K562 (cell line): ENCODE measurements around the gene ARHGAP33. TPM values are rescaled to one million over a fixed set of nuclear protein-coding genes. Genes with fewer than 3 reads are reported as not detected.

Source experiments
- ATAC-seq: fragments of 200-7000 bp; cut with Tn5 transposase; 3 replicates; pipeline ENCODE4 v1.9.1; 2020; ENCODE audit warnings: moderate library complexity
- BruUV-seq: library from RNA; stranded (reverse); fragments of 400-500 nt; replicated peaks from 2 replicates; lab custom pipeline; 2021; lab: Mats Ljungman, UMichigan
- CTCF ChIA-PET: fragments of 300-600 bp; formaldehyde crosslinking; extraction: SDS; loops from one replicate; lab custom pipeline; 2021; ENCODE audit warnings: low intra/inter-chr PET ratio; lab: Yijun Ruan, JAX
- POLR2A ChIA-PET: fragments of 300-600, 350-650 bp; sonication (Branson Sonifier 250); formaldehyde crosslinking; extraction: SDS; loops from one replicate; lab custom pipeline; 2021; ENCODE audit warnings: antibody characterized with exemption, inconsistent platforms; lab: Yijun Ruan, JAX
- DNase-seq, 4 experiments: peaks; one replicate each; pipeline versions ENCODE4 v3.0.0 to v3.0.0-alpha.2; 2011 to 2018; ENCODE audit warnings: low spot score in 3 of 4, mixed read lengths in 3 of 4; ENCODE audit errors: extremely low read depth in 1 of 4
- FAIRE-seq: peaks from 2 replicates; lab custom pipeline; 2011; peaks lifted over from hg19 to GRCh38; lab: Jason Lieb, UNC
- H2AFZ ChIP-seq: 2 replicates; pipeline ENCODE4 v1.6.0; 2011; ENCODE audit warnings: low read depth, low read length, control low read depth, inconsistent platforms
- H3K27ac ChIP-seq: fragments of 200-600 bp; 3 replicates; pipeline ENCODE4 v1.8.0; 2011; ENCODE audit warnings: low read depth, mild to moderate bottlenecking, control low read depth, inconsistent platforms, low read length, moderate library complexity, mixed read lengths; ENCODE audit errors: extremely low read depth
- H3K27me3 ChIP-seq, 2 experiments: fragments of 300-600 bp in 1 of 2; 2 replicates in 1 of 2; 3 replicates in 1 of 2; pipeline versions ENCODE4 v1.6.0 to v1.8.0; 2011; ENCODE audit warnings: inconsistent platforms in 2 of 2, low read length in 2 of 2, mild to moderate bottlenecking in 1 of 2, mixed read lengths in 1 of 2, moderate library complexity in 1 of 2; ENCODE audit not compliant: control insufficient read depth in 2 of 2, insufficient read depth in 2 of 2
- H3K36me3 ChIP-seq: fragments of 300-600 bp; 3 replicates; pipeline ENCODE4 v1.8.0; 2011; ENCODE audit warnings: mild to moderate bottlenecking, low read length, inconsistent platforms; ENCODE audit not compliant: control insufficient read depth, insufficient read depth
- H3K4me1 ChIP-seq, 2 experiments: fragments of 200-600 bp in 1 of 2; replicated peaks in 1 of 2; 2 replicates in 1 of 2; 3 replicates in 1 of 2; pipeline versions ENCODE4 v1.5.1 to v1.8.0; 2011; ENCODE audit warnings: inconsistent platforms in 2 of 2, low read length in 2 of 2, mild to moderate bottlenecking in 1 of 2, mixed read lengths in 1 of 2, moderate library complexity in 1 of 2; ENCODE audit not compliant: control insufficient read depth in 2 of 2, insufficient read depth in 2 of 2
- H3K4me2 ChIP-seq: 2 replicates; pipeline ENCODE4 v1.6.1; 2011; ENCODE audit warnings: low read length, control low read depth, inconsistent platforms, mixed read lengths; ENCODE audit not compliant: insufficient read depth
- H3K4me3 ChIP-seq: fragments of 200-600 bp; sonication (generic), shearing (Covaris generic); 2 replicates; pipeline ENCODE4 v1.5.1; 2016; ENCODE audit warnings: control low read depth, inconsistent platforms
- H3K79me2 ChIP-seq: fragments of 200-600 bp; 3 replicates; pipeline ENCODE4 v1.8.0; 2011; ENCODE audit warnings: low read length, inconsistent platforms; ENCODE audit not compliant: control insufficient read depth, insufficient read depth
- H3K9ac ChIP-seq, 2 experiments: 2 replicates each; pipeline versions ENCODE4 v1.6.0 to v1.6.1; 2011; ENCODE audit warnings: low read depth in 2 of 2, low read length in 2 of 2, control low read depth in 1 of 2, inconsistent platforms in 1 of 2, mild to moderate bottlenecking in 1 of 2, mixed read lengths in 1 of 2; ENCODE audit not compliant: insufficient read depth in 1 of 2
- H3K9me1 ChIP-seq: one replicate; pipeline ENCODE4 v1.6.0; 2011; ENCODE audit warnings: inconsistent platforms, mild to moderate bottlenecking, low read length, moderate library complexity; ENCODE audit not compliant: control insufficient read depth, insufficient read depth
- H3K9me3 ChIP-seq: replicated peaks from 2 replicates; pipeline ENCODE4 v1.5.1; 2011; ENCODE audit warnings: low read depth, low read length, inconsistent platforms; ENCODE audit not compliant: control insufficient read depth, insufficient read depth
- H4K20me1 ChIP-seq: replicated peaks from 2 replicates; pipeline ENCODE4 v1.6.1; 2011; ENCODE audit warnings: low read length, inconsistent platforms, mixed read lengths; ENCODE audit not compliant: control insufficient read depth, insufficient read depth
- ARID4B ChIP-seq: sonication (generic); formaldehyde crosslinking; IDR thresholded peaks from 2 replicates; pipeline ENCODE4 v1.8.0; 2022; ENCODE audit warnings: mild to moderate bottlenecking, missing genetic modification reagents
- CXXC5 ChIP-seq: fragments of 250-450 bp; sonication (Bioruptor Pico); IDR thresholded peaks from 2 replicates; pipeline ENCODE4 v1.8.0; 2022; ENCODE audit warnings: inconsistent platforms, mild to moderate bottlenecking, moderate library complexity
- FOXP4 ChIP-seq: sonication (generic); formaldehyde crosslinking; IDR thresholded peaks from 2 replicates; pipeline ENCODE4 v1.8.0; 2022; ENCODE audit warnings: mild to moderate bottlenecking, missing genetic modification reagents, borderline replicate concordance
- KAT7 ChIP-seq: sonication (generic); formaldehyde crosslinking; IDR thresholded peaks from 2 replicates; pipeline ENCODE4 v1.8.0; 2022; ENCODE audit warnings: missing genetic modification reagents, mild to moderate bottlenecking, borderline replicate concordance
- NCOR1 ChIP-seq: fragments of 450-650 bp; IDR thresholded peaks from 2 replicates; pipeline ENCODE4 v1.6.1; 2016; ENCODE audit warnings: mild to moderate bottlenecking, moderate library complexity
- RBFOX2 ChIP-seq: fragments of 200-400 bp; formaldehyde crosslinking; IDR thresholded peaks from 2 replicates; pipeline ENCODE4 v1.6.1; 2017; ENCODE audit warnings: low read depth, mild to moderate bottlenecking, low read length, moderate library complexity
- SIX5 ChIP-seq, 2 experiments: IDR thresholded peaks; 2 replicates each; pipeline ENCODE4 v1.6.1; 2011; ENCODE audit warnings: low read length in 2 of 2, borderline replicate concordance in 1 of 2, low read depth in 1 of 2, mild to moderate bottlenecking in 1 of 2, moderate library complexity in 1 of 2; ENCODE audit not compliant: insufficient read depth in 1 of 2
- SRSF7 ChIP-seq: fragments of 200-400 bp; formaldehyde crosslinking; optimal IDR thresholded peaks from 2 replicates; pipeline ENCODE3; 2017; ENCODE audit warnings: mild to moderate bottlenecking, low read depth, low read length
- TFAM ChIP-seq: fragments of 250-450 bp; sonication (Bioruptor Pico); conservative IDR thresholded peaks from 2 replicates; pipeline ENCODE4 v1.5.0; 2021; ENCODE audit warnings: mild to moderate bottlenecking, moderate library complexity
- ZKSCAN8 ChIP-seq: fragments of 200-800 bp; sonication (Bioruptor generic); IDR thresholded peaks from 2 replicates; pipeline ENCODE4 v1.6.1; 2016; ENCODE audit warnings: missing genetic modification characterization, missing compliant biosample characterization
- ZNF780A ChIP-seq: fragments of 250-450 bp; sonication (Bioruptor Pico); IDR thresholded peaks from 2 replicates; pipeline ENCODE4 v1.5.0; 2021; ENCODE audit warnings: mild to moderate bottlenecking
- WGBS: fragments of 100-300 bp; shearing (Covaris generic); methylation state at CpG from one replicate; pipeline ENCODE4 v1.1.6; 2016; ENCODE audit warnings: low coverage, mixed read lengths; ENCODE audit not compliant: insufficient coverage; ENCODE audit errors: missing lambda C conversion rate; 5-methylcytosine and 5-hydroxymethylcytosine counted together
- in situ Hi-C: fragments of 300-500 bp; cut with MboI; formaldehyde crosslinking; loops from 4 replicates; pipeline ENCODE4 v1.15.0; 2018; ENCODE audit warnings: inconsistent platforms, mixed read lengths
- intact Hi-C: fragments of 100-400 bp; cut with micrococcal nuclease; formaldehyde crosslinking; loops from 2 replicates; pipeline ENCODE4 v1.14.2; 2022
- polyA plus RNA-seq, 8 experiments: library from polyadenylated mRNA; depleted of rRNA in 4 of 8; stranded (reverse) in 5 of 8; unstranded in 3 of 8; fragments of >200 nt; fragmentation: Nextera tagmentation in 2 of 8; fragmentation: Illumina TruSeq in 1 of 8; extraction: Ambion mirVana in 2 of 8; extraction: Trizol in 1 of 8; gene quantifications; 2 replicates each; pipeline versions ENCODE4 v1.2.1 to v1.2.3, GENCODE V29; 2011 to 2014; ENCODE audit warnings: inconsistent platforms in 1 of 8, missing spikeins in 1 of 8
- total RNA-seq, 7 experiments: library from RNA; depleted of rRNA in 6 of 7; stranded (reverse); fragments of >200 nt in 6 of 7; fragmentation: Illumina TruSeq in 2 of 7; extraction: Trizol in 2 of 7; gene quantifications; 2 replicates each; pipeline versions ENCODE4 v1.2.1 to v1.2.3, GENCODE V29; 2011 to 2021; ENCODE audit warnings: low replicate concordance in 1 of 7
- TF ChIP-seq, protein P1 (sequence below), 2 experiments: fragments of 450-650 bp in 1 of 2; sonication (generic) in 1 of 2; formaldehyde crosslinking; conservative IDR thresholded peaks; 2 replicates each; pipeline versions ENCODE4 v1.4.0 to v1.8.1; 2020 to 2022; ENCODE audit warnings: mild to moderate bottlenecking in 1 of 2, missing genetic modification reagents in 1 of 2

The ARHGAP33 gene
- total and polyA plus RNA-seq, 9 of the 15 experiments (the other 6 are each of a cell fraction or from before 2014, with no cell fraction given): 0.06 to 26.6 (median 1.6) TPM; not detected in 1

DNA sequence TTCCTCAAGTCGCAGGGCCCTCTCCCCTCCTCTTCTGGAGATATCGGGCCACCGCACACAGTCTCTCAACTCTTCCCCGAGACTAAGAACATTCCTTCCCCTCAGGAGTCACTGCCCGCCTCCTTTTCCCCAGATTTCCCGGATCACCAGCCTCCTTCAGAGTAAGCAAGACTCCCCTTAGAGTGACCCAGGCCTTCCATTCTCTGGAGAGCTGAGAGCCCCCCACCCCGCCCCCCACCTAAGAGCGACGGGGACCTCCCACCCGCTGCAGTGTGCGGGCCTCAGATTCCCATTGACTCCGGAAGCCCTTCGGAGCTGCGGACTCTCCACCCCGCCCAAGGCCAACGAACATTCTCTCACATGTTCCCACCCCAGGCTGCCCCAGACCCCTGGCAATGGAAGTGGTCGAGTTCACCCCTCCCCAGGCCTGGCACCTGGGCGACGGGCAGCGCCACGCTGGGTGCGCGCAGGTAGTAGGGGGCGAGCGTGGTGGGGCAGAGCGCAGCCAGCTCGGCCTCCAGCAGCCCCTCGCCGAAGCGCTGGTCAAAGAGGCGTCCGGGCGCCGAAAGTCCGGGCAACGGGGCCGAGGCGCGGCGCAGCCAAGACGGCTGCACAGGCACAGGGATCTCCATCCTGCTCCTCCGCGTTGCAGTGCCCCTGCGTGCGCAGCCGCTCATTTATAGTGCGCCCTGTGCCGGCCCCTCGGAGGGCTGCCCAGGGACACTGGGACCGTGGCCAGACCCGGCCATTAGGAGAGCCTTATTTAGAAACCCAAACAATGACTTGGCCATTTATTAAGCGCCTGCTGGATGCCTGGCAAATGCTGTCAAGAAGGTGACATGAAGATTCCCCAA is 18.8 kb upstream of the ARHGAP33 start, which contains the start of gene HSPB6:
Gene HSPB6 (minus strand): TSS at position 653 of the 854 bp plus-strand sequence. CDS start 21 bp downstream, at position 632.
- peak within 1 kb of the TSS; percentile 80 for H3K4me3 ChIP-seq
- in situ Hi-C loops: no loop called here
- peak within 1 kb of the TSS; percentile 83 for H3K27ac ChIP-seq
- H4K20me1 ChIP-seq: no peaks in the 10 kb centered on the region; the same call in 1 of the 2 replicates
- BruUV-seq: no TSS peak
- POLR2A ChIA-PET: interaction anchor here (0.5 to 2.2 kb wide), 4 partner anchors 9 to 784 kb away, joined by 3 to 12 read pairs (median 4); partner anchors contain the start of gene LIN37
- H3K79me2 ChIP-seq: peaks cover 17% of the 10 kb centered on the region
- H3K4me2 ChIP-seq: peak within 1 kb of the TSS; percentile 67
- peaks cover 13 to 41% of the 10 kb centered on the region in 2 experiments for H3K4me1 ChIP-seq
- FAIRE-seq (no peak), ATAC-seq (no peak), DNase-seq (no peak)
- no peaks in the 10 kb centered on the region for H3K9me1 ChIP-seq
- peak within 1 kb of the TSS; percentile 73 to 93 for H3K9ac ChIP-seq
- no peaks in the 10 kb centered on the region; the same call in 1 of the 2 replicates for H3K9me3 ChIP-seq
- 89% methylated on average over 31 of the region's 52 CpGs for whole genome bisulfite sequencing
- H3K36me3 ChIP-seq: peaks cover 35% of the 10 kb centered on the region; the same call in 2 of the 3 replicates
- intact Hi-C loops: no loop called here
- peak within 1 kb of the TSS; percentile 56 for H2AFZ ChIP-seq
- no peaks in the 10 kb centered on the region for H3K27me3 ChIP-seq
- CTCF ChIA-PET: no interaction called here
- TF ChIP-seq ZNF780A (CRISPR knock-in tag) (no peak), ARID4B (CRISPR knock-in tag) (no peak), ZKSCAN8 (CRISPR knock-in tag) (peak; percentile 97), NCOR1 (no peak), CXXC5 (CRISPR knock-in tag) (no peak), SRSF7 (peak; percentile 21), TFAM (CRISPR knock-in tag) (no peak), FOXP4 (CRISPR knock-in tag) (no peak), SIX5 (IDR thresholded peaks at IDR 0.05; ENCODE audit: borderline replicate concordance in 1 of 2, insufficient read depth in 1 of 2, low read depth in 1 of 2, low read length in 2 of 2) (no peak), RBFOX2 (peak; percentile 52), KAT7 (peak; percentile 39; the same call in 1 of the 2 replicates)
- TF ChIP-seq, protein P1, sequence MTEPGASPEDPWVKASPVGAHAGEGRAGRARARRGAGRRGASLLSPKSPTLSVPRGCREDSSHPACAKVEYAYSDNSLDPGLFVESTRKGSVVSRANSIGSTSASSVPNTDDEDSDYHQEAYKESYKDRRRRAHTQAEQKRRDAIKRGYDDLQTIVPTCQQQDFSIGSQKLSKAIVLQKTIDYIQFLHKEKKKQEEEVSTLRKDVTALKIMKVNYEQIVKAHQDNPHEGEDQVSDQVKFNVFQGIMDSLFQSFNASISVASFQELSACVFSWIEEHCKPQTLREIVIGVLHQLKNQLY (CRISPR knock-in tag; conservative IDR thresholded peaks at IDR 0.05): no peak
